ENCODE data around the gene UTP18.
"Not testable (repeated sequence)": the region's sequence is repeated elsewhere in the genome, so short reads cannot be mapped to it uniquely, and the experiment has no call there.

Gene UTP18

DNA sequence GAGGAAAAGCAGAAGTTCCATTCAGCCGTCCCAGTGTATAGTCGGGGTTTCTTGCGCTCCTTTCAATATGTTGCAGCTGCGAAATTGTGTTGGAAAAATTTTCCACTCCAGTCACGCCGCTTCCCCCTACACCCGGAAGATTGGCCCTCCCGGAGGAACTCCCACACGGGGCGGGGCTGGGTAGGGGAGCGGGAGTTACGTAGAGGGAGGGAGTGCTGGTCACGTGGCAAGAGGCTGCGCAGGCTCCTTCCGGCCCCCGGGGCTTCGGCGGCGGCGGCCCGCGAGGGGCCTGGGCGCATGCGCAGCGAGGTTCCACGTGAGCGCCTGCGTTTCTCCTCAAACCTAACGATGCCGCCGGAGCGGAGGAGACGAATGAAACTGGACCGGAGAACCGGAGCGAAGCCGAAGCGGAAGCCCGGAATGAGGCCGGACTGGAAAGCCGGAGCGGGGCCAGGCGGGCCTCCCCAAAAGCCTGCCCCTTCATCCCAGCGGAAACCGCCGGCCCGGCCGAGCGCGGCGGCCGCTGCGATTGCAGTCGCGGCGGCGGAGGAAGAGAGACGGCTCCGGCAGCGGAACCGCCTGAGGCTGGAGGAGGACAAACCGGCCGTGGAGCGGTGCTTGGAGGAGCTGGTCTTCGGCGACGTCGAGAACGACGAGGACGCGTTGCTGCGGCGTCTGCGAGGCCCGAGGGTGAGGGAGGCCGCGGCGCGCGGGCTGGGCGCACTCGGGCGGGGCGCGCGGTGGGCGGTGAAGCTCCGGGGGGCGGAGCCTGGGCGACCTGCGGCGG, at the start of gene UTP18:
Gene UTP18, plus strand, starts transcription at position 310 of the 787 bp plus-strand sequence. Its CDS starts 39 bp downstream, at position 349.
- peak; percentile 99 for DNase-seq (ENCODE audit: low spot score)
- TF ChIP-seq CTCF (conservative IDR thresholded peaks at IDR 0.05; ENCODE audit: low read depth), result no peak
- peak within 1 kb of the TSS; percentile 96 for H3K27ac ChIP-seq
- CTCF ChIA-PET, result interaction anchor here (0.5 kb wide), 1 partner anchor 473 kb away, joined by 5 read pairs; no protein-coding TSS in a partner anchor
- POLR2A ChIA-PET (ENCODE audit: low non-redundant PET), result interaction anchor here (0.8 kb wide), 1 partner anchor 793 kb away, joined by 3 read pairs; no protein-coding TSS in a partner anchor

DNA sequence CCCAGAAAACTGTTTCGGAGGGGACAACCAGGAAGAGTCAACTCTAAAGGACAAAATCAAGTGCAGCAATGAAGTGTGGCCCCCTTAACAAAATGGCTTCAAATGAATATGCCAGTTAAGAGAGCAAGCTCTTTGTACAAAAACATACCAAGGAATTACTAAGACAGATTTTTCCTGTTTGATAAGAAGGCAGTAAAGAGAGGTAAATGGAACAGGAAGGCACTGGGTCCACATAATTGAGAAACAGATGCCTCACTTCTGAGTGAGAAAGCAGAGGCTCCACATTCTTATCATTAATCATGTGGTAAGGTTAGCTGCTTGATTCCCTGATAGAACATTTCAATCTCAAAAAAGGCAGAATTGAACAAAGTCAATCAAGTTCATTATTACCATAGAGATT, 45.4 kb upstream of the UTP18 start:
- ChIA-PET CTCF (no interaction called here), POLR2A (ENCODE audit: low non-redundant PET) (no interaction called here)
- DNase-seq (ENCODE audit: low spot score), result no peak
- TF ChIP-seq CTCF (conservative IDR thresholded peaks at IDR 0.05; ENCODE audit: low read depth), result no peak
- no peak overlapping the region for H3K27ac ChIP-seq

GRCh38 chr17:51217946-51218345, 42.4 kb upstream of the UTP18 start:
- CTCF ChIA-PET, result no interaction called here
- no peak for DNase-seq (ENCODE audit: low spot score)
- H3K27ac ChIP-seq, result no peak overlapping the region
- POLR2A ChIA-PET (ENCODE audit: low non-redundant PET), result no interaction called here
- no peak for TF ChIP-seq CTCF (conservative IDR thresholded peaks at IDR 0.05; ENCODE audit: low read depth)

- DNase-seq (ENCODE audit: low spot score), result no peak
- ChIA-PET POLR2A (ENCODE audit: low non-redundant PET) (no interaction called here), CTCF (no interaction called here)
- no peak overlapping the region for H3K27ac ChIP-seq
- TF ChIP-seq CTCF (conservative IDR thresholded peaks at IDR 0.05; ENCODE audit: low read depth), result no peak
Measured at GRCh38 chr17:51221322-51221721, 39.0 kb upstream of the UTP18 start.

GRCh38 chr17:51224402-51225262, 35.7 kb upstream of the UTP18 start:
- ChIA-PET CTCF (no interaction called here), POLR2A (ENCODE audit: low non-redundant PET) (no interaction called here)
- no peak for TF ChIP-seq CTCF (conservative IDR thresholded peaks at IDR 0.05; ENCODE audit: low read depth)
- DNase-seq (ENCODE audit: low spot score), result no peak
- H3K27ac ChIP-seq, result no peak overlapping the region

- H3K27ac ChIP-seq; POLR2A ChIA-PET (ENCODE audit: low non-redundant PET); CTCF ChIA-PET; DNase-seq (ENCODE audit: low spot score): not testable (repeated sequence)
Measured at GRCh38 chr17:51225523-51225922, 34.8 kb upstream of the UTP18 start.

DNA sequence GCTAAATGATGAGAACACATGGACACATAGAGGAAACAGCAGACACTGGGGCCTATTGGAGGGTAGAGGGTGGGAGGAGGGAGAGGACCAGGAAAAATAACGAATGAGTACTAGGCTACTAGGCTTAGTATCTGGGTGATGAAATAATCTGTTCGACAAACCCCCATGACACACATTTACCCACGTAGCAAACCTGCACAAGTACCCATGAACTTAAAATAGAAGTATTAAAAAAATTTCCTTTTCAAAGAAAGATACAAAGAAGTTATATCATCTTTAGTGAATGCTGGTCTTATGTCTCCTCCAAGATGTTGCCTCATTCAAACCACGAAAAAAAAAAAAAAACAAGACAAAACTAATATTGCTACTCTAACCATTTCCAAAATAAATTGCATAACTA, 32.2 kb upstream of the UTP18 start:
- ChIA-PET POLR2A (ENCODE audit: low non-redundant PET) (no interaction called here), CTCF (no interaction called here)
- no peak overlapping the region for H3K27ac ChIP-seq
- TF ChIP-seq CTCF (conservative IDR thresholded peaks at IDR 0.05; ENCODE audit: low read depth), result no peak
- DNase-seq (ENCODE audit: low spot score), result no peak

Measured in RWPE1 (cell line).